ENCODE measurements around the gene CAB39L.
"Not testable (repeated sequence)": the region's sequence is repeated elsewhere in the genome, so short reads cannot be mapped to it uniquely, and the experiment has no call there.

The CAB39L gene

DNA sequence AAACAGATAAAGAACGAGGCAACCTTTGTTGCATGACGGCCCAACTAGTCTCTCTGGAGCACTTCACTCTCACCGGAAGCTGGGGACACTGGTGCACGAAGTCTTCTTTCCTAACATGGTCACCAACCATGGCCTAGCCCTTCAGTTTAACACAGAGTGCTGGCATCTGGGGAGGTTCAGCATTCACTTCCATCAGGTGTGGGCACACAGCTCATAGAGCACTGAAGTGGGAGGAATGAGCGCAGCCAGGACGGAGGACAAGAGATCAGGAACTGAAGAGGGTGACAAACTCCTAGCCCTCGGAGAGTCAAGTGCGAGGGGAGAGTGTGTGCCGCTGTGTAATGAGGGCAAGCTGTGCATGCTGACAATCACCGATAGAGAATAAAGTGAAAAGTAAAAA lies 103.7 kb downstream of the CAB39L start:
- H3K9me3 ChIP-seq (ENCODE audit: control insufficient read depth, low read length): no peaks in the 10 kb centered on the region
- H3K79me2 ChIP-seq: no peaks in the 10 kb centered on the region
- no peak overlapping the region for H2AFZ ChIP-seq
- H3K27me3 ChIP-seq (ENCODE audit: control insufficient read depth, insufficient read depth, low read length): no peaks in the 10 kb centered on the region
- TF ChIP-seq, protein P1, sequence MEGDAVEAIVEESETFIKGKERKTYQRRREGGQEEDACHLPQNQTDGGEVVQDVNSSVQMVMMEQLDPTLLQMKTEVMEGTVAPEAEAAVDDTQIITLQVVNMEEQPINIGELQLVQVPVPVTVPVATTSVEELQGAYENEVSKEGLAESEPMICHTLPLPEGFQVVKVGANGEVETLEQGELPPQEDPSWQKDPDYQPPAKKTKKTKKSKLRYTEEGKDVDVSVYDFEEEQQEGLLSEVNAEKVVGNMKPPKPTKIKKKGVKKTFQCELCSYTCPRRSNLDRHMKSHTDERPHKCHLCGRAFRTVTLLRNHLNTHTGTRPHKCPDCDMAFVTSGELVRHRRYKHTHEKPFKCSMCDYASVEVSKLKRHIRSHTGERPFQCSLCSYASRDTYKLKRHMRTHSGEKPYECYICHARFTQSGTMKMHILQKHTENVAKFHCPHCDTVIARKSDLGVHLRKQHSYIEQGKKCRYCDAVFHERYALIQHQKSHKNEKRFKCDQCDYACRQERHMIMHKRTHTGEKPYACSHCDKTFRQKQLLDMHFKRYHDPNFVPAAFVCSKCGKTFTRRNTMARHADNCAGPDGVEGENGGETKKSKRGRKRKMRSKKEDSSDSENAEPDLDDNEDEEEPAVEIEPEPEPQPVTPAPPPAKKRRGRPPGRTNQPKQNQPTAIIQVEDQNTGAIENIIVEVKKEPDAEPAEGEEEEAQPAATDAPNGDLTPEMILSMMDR (IDR thresholded peaks at IDR 0.05): no peak
- no peak overlapping the region for H3K9ac ChIP-seq
- H3K27ac ChIP-seq: no peak overlapping the region
- H3K36me3 ChIP-seq (ENCODE audit: control insufficient read depth, insufficient read depth, low read length): no peaks in the 10 kb centered on the region
- no peak overlapping the region for H3K4me3 ChIP-seq (ENCODE audit: low read depth, low read length)
- H3K4me2 ChIP-seq (ENCODE audit: low read length): no peak overlapping the region
- H3K4me1 ChIP-seq: no peaks in the 10 kb centered on the region

DNA sequence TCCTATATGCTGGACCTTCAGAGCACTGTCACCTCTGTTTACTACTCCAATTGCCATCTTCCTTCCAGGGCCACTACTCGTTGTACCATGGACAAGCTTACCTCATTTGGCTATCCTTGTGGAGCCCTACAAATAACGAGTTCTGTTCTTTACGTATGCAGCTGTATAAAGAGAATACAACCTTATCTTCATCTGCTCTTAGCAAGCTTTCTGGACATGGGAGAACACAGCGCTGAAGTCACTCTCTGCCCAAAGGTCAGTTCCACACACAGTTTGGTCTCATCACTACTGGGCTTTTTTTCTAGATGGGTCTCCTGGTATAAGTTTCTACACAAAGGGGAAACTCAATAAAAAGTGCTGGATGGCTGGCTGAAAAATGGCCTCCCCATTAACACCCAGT lies 107.2 kb downstream of the CAB39L start:
- TF ChIP-seq, protein P1 (IDR thresholded peaks at IDR 0.05): no peak
- no peaks in the 10 kb centered on the region for H3K27me3 ChIP-seq (ENCODE audit: control insufficient read depth, insufficient read depth, low read length)
- H3K36me3 ChIP-seq (ENCODE audit: control insufficient read depth, insufficient read depth, low read length): no peaks in the 10 kb centered on the region

DNA sequence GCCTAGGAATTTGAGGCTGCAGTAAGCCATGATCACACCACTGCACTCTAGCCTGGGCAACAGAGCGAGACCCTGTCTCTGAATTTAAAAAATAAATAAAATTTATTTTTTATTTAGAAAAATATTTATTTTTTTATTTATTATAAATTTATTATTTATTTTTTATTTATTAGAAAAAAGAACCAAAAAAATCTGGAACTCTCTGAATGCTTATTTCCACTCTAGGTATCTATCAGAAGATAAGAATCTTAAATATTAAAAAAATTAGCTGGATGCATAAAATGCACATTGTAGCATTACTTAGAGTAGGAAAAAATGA lies 113.4 kb downstream of the CAB39L start:
- Histone ChIP-seq H3K27me3 (ENCODE audit: control insufficient read depth, insufficient read depth, low read length) (no peaks in the 10 kb centered on the region), H3K4me2 (ENCODE audit: low read length) (no peak overlapping the region), H3K27ac (no peak overlapping the region), H3K79me2 (no peaks in the 10 kb centered on the region), H3K9me3 (ENCODE audit: control insufficient read depth, low read length) (no peaks in the 10 kb centered on the region), H3K36me3 (ENCODE audit: control insufficient read depth, insufficient read depth, low read length) (no peaks in the 10 kb centered on the region), H3K9ac (no peak overlapping the region), H3K4me3 (ENCODE audit: low read depth, low read length) (no peak overlapping the region), H3K4me1 (no peaks in the 10 kb centered on the region), H2AFZ (no peak overlapping the region)
- TF ChIP-seq, protein P1 (IDR thresholded peaks at IDR 0.05): no peak

More for the DNA sequence above, 107.2 kb downstream of the CAB39L start:
- Histone ChIP-seq H3K4me2 (ENCODE audit: low read length) (no peak overlapping the region), H3K4me3 (ENCODE audit: low read depth, low read length) (no peak overlapping the region), H2AFZ (no peak overlapping the region), H3K9ac (no peak overlapping the region), H3K9me3 (ENCODE audit: control insufficient read depth, low read length) (no peaks in the 10 kb centered on the region), H3K79me2 (no peaks in the 10 kb centered on the region), H3K4me1 (no peaks in the 10 kb centered on the region), H3K27ac (no peak overlapping the region)

DNA sequence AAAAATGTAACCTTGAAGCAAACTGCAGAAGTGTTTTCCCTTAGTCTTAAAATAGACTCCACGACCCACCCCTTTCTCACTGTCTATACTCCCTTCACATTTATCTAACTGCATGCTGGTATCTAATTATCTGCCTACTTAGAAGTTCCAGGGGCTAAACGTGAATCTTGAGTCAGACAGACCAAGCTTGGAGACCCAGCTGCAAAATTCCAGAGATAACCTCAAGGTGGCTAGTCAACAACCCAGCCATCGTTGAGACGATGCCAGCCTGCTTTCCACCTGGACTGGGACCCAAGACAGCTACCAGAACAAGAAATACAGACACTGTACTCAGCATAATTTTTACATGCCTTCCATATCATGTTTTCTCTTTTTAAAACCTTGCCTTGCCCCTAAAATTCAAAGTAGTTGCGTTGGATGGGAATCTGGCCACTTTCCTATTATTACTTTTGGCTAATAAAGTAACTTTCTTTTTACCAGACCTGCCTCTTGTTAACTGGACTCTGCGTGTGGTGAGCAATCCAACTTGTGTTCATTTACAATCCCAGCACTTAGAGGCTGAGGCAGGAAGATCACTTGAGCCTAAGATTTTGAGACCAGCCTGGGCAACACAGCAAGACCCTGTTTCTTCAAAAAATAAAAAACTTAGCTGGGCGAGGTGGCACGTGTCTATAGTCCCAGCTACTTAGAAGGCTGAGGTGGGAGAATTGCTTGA lies 113.9 kb downstream of the CAB39L start:
- Histone ChIP-seq H3K9me3 (ENCODE audit: control insufficient read depth, low read length) (no peaks in the 10 kb centered on the region), H3K4me2 (ENCODE audit: low read length) (no peak overlapping the region), H3K27ac (no peak overlapping the region), H3K4me3 (ENCODE audit: low read depth, low read length) (no peak overlapping the region), H3K9ac (no peak overlapping the region), H3K4me1 (no peaks in the 10 kb centered on the region), H3K79me2 (no peaks in the 10 kb centered on the region), H3K36me3 (ENCODE audit: control insufficient read depth, insufficient read depth, low read length) (no peaks in the 10 kb centered on the region), H2AFZ (no peak overlapping the region), H3K27me3 (ENCODE audit: control insufficient read depth, insufficient read depth, low read length) (no peaks in the 10 kb centered on the region)
- TF ChIP-seq, protein P1 (IDR thresholded peaks at IDR 0.05): no peak

DNA sequence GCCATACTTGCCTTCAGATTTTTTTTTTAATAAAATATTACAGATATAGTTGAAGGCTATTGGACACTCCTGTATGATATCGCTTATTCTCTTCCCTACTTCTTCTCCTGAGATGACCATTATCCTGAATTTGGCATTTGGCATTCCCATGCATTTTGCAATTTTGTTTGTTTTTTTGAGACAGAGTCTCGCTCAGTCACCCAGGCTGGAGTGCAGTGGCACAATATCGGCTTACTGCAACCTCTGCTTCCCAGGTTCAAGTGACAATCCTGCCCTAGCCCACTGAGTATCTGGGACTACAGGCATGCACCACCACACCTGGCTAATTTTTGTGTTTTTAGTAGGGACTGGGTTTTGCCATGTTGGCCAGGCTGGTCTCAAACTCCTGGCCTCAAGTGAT lies 116.7 kb downstream of the CAB39L start:
- not testable (repeated sequence) for H3K27ac ChIP-seq

More for the DNA sequence above, 116.7 kb downstream of the CAB39L start:
- H3K9me3 ChIP-seq (ENCODE audit: control insufficient read depth, low read length); H3K36me3 ChIP-seq (ENCODE audit: control insufficient read depth, insufficient read depth, low read length); H3K4me1 ChIP-seq; H3K4me3 ChIP-seq (ENCODE audit: low read depth, low read length); H3K27me3 ChIP-seq (ENCODE audit: control insufficient read depth, insufficient read depth, low read length); H2AFZ ChIP-seq; H3K9ac ChIP-seq; H3K79me2 ChIP-seq; H3K4me2 ChIP-seq (ENCODE audit: low read length): not testable (repeated sequence)
